Ishikawa (cell line): Measurements from ENCODE around the gene KAT7.

ENCODE experiments used
- CEBPB ChIP-seq: IDR thresholded peaks from 2 replicates; pipeline ENCODE4 v1.6.1; 2012
- CREB1 ChIP-seq: IDR thresholded peaks from 2 replicates; pipeline ENCODE4 v1.6.1; 2012; ENCODE audit warnings: low read depth
- EGR1 ChIP-seq: IDR thresholded peaks from 2 replicates; pipeline ENCODE4 v1.6.1; 2012
- EP300 ChIP-seq: IDR thresholded peaks from 2 replicates; pipeline ENCODE4 v1.6.1; 2012; ENCODE audit warnings: borderline replicate concordance
- FOXM1 ChIP-seq: IDR thresholded peaks from 2 replicates; pipeline ENCODE4 v1.6.1; 2012; ENCODE audit warnings: low read depth, borderline replicate concordance
- NFIC ChIP-seq: IDR thresholded peaks from 2 replicates; pipeline ENCODE4 v1.6.1; 2012
- RAD21 ChIP-seq: IDR thresholded peaks from 2 replicates; pipeline ENCODE4 v1.6.1; 2012; ENCODE audit warnings: low read depth
- TAF1 ChIP-seq: IDR thresholded peaks from 2 replicates; pipeline ENCODE4 v1.6.1; 2012; ENCODE audit warnings: low read depth, mild to moderate bottlenecking
- TCF12 ChIP-seq: IDR thresholded peaks from 2 replicates; pipeline ENCODE4 v1.6.1; 2012; ENCODE audit warnings: low read depth
- TEAD4 ChIP-seq: IDR thresholded peaks from 2 replicates; pipeline ENCODE4 v1.6.1; 2012
- YY1 ChIP-seq: IDR thresholded peaks from 2 replicates; pipeline ENCODE4 v1.6.1; 2012; ENCODE audit warnings: low read depth
- ZBTB7A ChIP-seq: IDR thresholded peaks from 2 replicates; pipeline ENCODE4 v1.6.1; 2012; ENCODE audit warnings: low read depth
- TF ChIP-seq, protein P1 (sequence below): IDR thresholded peaks from 2 replicates; pipeline ENCODE4 v1.6.1; 2012
- TF ChIP-seq, protein P2 (sequence below): IDR thresholded peaks from 2 replicates; pipeline ENCODE4 v1.6.1; 2012; ENCODE audit warnings: low read depth, mild to moderate bottlenecking
- TF ChIP-seq, protein P3 (sequence below): IDR thresholded peaks from 2 replicates; pipeline ENCODE4 v1.6.1; 2012

The KAT7 gene

DNA sequence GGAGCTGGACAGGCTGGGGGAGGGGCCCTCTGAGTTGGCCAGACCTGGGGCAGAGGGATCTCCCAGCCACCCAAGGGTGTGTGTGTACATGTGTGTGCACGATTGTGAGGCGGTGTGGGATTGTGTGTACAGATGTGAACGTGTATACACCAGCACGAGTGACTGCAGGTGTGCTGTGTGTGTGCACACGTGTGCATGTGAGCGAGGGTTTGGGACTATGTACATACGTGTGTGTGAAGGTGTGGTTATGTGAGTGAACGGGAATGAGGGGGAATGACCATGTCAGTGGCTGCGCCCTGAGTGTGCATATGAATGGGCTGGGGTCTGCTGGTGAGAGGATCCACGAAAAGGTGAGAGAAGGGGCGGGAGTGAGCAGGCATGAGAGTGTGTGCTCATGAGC, 81.8 kb downstream of the KAT7 start:
- TF ChIP-seq, protein P1, sequence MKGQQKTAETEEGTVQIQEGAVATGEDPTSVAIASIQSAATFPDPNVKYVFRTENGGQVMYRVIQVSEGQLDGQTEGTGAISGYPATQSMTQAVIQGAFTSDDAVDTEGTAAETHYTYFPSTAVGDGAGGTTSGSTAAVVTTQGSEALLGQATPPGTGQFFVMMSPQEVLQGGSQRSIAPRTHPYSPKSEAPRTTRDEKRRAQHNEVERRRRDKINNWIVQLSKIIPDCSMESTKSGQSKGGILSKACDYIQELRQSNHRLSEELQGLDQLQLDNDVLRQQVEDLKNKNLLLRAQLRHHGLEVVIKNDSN = no peak
- no peak for TF ChIP-seq RAD21
- TF ChIP-seq TCF12 = no peak
- TF ChIP-seq FOXM1 = no peak
- TF ChIP-seq NFIC = no peak
- TF ChIP-seq, protein P2, sequence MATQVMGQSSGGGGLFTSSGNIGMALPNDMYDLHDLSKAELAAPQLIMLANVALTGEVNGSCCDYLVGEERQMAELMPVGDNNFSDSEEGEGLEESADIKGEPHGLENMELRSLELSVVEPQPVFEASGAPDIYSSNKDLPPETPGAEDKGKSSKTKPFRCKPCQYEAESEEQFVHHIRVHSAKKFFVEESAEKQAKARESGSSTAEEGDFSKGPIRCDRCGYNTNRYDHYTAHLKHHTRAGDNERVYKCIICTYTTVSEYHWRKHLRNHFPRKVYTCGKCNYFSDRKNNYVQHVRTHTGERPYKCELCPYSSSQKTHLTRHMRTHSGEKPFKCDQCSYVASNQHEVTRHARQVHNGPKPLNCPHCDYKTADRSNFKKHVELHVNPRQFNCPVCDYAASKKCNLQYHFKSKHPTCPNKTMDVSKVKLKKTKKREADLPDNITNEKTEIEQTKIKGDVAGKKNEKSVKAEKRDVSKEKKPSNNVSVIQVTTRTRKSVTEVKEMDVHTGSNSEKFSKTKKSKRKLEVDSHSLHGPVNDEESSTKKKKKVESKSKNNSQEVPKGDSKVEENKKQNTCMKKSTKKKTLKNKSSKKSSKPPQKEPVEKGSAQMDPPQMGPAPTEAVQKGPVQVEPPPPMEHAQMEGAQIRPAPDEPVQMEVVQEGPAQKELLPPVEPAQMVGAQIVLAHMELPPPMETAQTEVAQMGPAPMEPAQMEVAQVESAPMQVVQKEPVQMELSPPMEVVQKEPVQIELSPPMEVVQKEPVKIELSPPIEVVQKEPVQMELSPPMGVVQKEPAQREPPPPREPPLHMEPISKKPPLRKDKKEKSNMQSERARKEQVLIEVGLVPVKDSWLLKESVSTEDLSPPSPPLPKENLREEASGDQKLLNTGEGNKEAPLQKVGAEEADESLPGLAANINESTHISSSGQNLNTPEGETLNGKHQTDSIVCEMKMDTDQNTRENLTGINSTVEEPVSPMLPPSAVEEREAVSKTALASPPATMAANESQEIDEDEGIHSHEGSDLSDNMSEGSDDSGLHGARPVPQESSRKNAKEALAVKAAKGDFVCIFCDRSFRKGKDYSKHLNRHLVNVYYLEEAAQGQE = no peak
- TF ChIP-seq EP300 = no peak
- no peak for TF ChIP-seq TEAD4
- no peak for TF ChIP-seq TAF1
- TF ChIP-seq, protein P3, sequence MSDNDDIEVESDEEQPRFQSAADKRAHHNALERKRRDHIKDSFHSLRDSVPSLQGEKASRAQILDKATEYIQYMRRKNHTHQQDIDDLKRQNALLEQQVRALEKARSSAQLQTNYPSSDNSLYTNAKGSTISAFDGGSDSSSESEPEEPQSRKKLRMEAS = no peak
- TF ChIP-seq YY1 = no peak

DNA sequence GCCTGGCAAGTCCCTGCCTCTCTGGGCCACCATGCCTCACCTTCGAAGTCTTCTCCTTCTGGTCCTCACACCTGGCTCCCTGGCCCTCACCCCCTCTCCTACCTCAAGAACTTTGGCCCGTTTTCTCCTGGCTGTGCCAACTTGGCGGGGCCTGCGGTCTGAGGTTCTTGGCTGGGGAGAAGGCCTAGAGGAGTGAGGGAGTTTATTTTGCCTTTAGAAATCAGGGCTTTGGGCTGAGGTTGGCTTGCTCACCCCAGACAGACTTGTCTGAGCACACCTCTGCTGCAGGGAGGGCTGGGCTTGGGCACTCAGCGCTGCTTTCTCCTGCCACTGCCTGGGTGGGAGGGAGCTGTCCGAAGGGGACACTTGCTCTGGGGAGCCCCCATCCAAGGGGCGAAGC, 82.7 kb downstream of the KAT7 start:
- no peak for TF ChIP-seq EGR1
- TF ChIP-seq TEAD4 = no peak
- no peak for TF ChIP-seq FOXM1
- no peak for TF ChIP-seq RAD21
- no peak for TF ChIP-seq NFIC
- TF ChIP-seq, protein P2 = no peak
- TF ChIP-seq, protein P3 = no peak
- no peak for TF ChIP-seq CEBPB
- no peak for TF ChIP-seq ZBTB7A
- TF ChIP-seq TCF12 = no peak
- no peak for TF ChIP-seq YY1
- no peak for TF ChIP-seq CREB1
- TF ChIP-seq, protein P1 = no peak
- no peak for TF ChIP-seq EP300
- TF ChIP-seq TAF1 = no peak

- TF ChIP-seq CREB1 (no peak), TAF1 (no peak), ZBTB7A (no peak), FOXM1 (no peak), TCF12 (no peak), TEAD4 (no peak), EGR1 (no peak), NFIC (no peak), YY1 (no peak), RAD21 (no peak)
- TF ChIP-seq, protein P1 = no peak
These were observed 84.4 kb downstream of the KAT7 start for GRCh38 chr17:49872754-49873377.

DNA sequence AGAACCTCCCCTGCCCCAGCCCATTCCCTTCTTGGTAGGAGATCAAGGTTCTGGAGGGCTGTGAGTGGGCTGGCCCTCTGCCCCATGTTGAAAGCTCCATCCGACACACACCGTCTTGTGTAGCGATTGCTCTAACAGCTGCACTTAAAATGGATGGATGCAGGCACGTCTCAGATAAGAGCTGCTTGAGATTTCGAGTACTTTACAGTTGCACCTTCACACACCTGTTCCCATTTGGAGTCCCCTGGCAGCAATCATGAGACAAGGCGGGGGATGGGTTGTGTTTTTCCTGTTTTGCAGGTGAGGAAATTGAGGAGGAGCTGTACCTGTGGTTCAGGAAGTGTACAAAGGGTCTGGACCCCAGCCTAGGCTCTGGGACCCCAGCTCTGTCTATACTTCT, 85.0 kb downstream of the KAT7 start:
- TF ChIP-seq, protein P2 = no peak
- TF ChIP-seq FOXM1 (no peak), TEAD4 (no peak), ZBTB7A (no peak), RAD21 (no peak), CEBPB (no peak)
